Inferior parietal cortex (tissue), 1 donor: ENCODE results near the gene GIGYF2.

ENCODE experiments used
- DNase-seq: peaks from one replicate; pipeline ENCODE4 v3.0.0-alpha.2; 2016; ENCODE audit errors: extremely low spot score

GIGYF2 gene

DNA sequence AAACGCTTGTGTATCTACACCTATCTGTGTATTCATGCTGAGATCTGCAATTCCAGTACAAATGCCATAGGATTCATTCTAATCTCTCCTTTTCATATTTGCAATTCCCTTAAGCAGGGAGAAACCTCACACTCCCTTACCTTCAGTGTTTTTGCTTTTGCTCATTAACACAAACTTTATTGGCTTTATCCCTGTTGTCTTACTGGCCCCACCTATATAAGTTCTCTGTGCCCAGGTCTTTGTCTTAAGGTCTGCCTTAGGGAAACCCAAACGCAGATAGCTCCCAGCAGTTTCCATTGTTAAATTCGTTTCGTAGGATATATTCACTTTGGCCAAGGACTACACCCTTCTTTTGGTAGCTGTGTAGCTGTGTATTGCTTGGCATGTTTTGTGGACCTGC, 169.0 kb downstream of the GIGYF2 start:
- DNase-seq: no peak

DNA sequence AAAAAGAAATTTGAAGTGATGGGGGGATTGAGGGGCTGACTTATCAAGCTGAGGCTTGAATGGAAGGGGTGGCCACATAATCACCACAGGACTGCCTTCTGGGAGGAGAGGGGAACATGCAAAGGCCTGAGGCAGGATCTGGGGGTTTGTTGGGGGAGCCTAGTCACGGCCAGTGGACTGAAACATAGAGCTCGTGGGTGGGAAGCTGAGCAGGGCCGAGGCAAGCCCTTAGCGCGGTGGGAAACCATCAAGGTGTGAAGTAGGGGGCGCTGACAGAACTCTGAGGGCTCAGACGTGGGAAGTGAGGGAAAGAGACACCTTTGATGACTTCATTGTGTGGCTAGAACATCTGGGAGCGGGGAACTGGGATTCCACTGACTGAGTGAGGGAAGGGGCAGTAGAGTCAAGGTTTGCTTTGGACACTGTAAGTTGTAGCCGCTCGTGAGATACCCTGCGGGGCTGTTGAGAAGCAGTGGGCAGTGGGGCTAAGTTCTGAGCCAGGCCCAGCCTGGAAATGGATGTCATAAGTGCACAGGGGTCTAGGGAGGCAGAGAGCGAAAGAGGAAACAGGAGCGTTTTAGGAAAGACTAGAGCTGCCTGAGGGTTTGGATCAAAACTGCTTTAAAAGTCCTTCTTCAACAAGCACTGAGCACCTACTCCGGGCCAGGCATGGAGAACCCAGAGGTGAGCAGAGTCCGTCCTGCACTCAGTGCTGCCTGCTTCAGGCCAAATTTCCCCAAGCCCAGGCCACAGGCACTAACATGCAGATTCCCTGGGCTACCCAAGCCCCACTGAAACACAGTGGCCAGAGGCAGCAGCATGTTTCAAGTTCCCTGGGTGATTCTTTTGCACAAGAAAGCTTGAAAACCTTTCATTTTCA, 172.2 kb downstream of the GIGYF2 start:
- DNase-seq: no peak

GRCh38 chr2:232870018-232870765, 173.1 kb downstream of the GIGYF2 start, which contains the start of gene SNORC:
Gene SNORC, plus strand, starts transcription at chr2:232870264. Its CDS starts 78 bp downstream, at chr2:232870342.
- no peak for DNase-seq

GRCh38 chr2:232870766-232871371, 173.7 kb downstream of the GIGYF2 start:
- DNase-seq: no peak

- DNase-seq: no peak
Observed at GRCh38 chr2:232871418-232871834, 174.3 kb downstream of the GIGYF2 start.

DNA sequence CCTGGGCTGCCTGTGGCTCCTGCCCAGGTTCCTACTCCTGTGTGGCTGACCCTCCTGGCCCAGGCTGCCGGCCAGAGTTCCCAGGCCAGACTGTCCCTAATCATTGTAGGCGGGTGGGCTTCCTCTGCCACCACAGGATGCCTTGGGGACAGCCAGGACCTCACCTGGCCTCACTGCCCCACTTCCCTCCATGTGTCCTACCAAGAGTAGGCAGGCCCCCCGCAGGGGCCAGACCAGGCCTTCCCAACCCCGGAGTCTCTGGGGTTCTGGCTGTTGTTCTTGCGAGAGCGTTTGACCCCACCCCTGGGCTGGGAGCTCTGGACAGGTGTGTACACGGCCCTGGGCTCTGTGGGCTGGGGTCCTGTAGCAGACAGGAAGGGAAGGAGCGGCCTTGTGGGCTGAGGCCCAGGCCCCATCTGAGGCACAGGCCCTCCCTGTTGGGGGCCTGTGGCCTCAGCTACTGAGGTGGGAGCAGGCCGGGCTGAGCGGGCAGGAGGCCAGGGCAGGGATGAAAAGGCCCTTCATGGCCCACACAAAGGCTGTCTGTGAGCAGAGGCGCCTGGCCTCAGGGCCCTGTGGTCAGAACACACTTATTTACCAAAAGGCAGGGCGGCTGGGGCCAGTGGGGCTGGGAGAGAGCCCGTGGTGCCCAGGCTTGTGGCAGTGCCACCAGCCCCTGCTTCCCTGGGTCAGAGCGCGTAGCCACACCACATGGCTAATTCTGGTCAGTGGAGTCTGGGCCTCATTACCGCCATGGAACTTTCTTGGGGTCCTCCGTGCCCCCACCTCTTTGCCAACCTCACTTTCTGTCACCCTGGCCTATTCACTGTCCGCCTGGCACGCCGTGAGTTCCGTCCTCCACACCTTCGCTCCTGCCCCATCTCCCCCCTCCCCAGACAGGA, 175.0 kb downstream of the GIGYF2 start:
- DNase-seq: peak; percentile 82

DNA sequence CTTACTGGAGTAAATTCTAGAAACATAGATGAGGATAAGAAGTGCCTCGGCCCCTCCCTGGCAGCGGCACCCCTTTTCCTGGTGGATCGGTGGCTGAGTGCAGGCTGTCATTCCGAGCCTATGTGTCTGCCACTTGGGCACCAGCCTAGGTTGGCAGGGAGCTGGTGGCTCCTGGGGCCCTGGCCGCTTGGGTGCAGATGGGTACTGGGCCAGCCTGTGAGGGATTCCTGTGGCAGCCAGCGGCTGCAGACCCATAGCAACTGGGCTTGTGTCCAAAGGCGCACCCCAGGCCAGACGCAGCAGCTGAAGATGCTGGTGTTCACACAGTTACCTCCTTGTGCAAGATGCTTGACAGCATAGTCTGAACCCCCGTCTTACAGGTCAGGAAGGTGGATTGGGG, 175.7 kb downstream of the GIGYF2 start:
- DNase-seq: no peak

- DNase-seq: no peak
Observed at GRCh38 chr2:232873292-232873908, 176.3 kb downstream of the GIGYF2 start.

- DNase-seq: no peak
Observed at GRCh38 chr2:232873909-232874641, 176.9 kb downstream of the GIGYF2 start.

- no peak for DNase-seq
Observed at GRCh38 chr2:232874677-232875223, 177.6 kb downstream of the GIGYF2 start.

DNA sequence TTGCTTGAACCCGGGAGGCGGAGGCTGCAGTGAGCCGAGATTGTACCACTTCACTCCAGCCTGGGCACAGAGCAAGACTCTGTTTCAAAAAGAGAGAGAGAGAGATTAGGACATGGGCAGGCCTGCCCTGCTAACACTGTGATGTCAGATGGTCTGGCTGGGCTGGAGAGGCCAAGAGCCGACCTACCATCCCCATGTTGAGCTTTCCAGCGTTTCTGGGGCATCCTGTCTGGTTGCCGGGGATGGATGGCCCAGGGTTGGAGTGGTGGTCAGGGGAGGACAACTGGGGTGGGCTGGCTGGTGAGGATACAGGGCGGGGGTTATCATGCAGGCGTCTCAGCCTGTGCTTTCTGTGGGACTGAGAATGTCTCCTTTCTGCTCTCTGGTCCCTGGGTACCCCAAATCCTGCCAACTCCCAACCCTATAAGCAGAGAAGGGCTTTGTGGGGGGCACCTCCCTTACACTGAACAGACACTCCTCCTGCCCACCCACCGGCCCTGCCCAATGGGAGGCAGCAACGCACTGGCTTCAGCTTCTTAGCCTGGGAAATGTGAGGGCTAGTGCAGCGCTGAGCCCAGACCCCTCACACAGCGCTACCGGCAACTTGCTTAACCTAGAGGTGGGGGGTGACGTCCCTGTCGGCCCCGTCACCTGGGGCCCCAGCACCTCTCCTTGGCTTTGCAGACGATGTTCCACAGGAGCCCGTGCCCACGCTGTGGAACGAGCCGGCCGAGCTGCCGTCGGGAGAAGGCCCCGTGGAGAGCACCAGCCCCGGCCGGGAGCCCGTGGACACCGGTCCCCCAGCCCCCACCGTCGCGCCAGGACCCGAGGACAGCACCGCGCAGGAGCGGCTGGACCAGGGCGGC, 178.4 kb downstream of the GIGYF2 start:
- no peak for DNase-seq

GRCh38 chr2:232876161-232876977, 179.2 kb downstream of the GIGYF2 start:
- no peak for DNase-seq

DNA sequence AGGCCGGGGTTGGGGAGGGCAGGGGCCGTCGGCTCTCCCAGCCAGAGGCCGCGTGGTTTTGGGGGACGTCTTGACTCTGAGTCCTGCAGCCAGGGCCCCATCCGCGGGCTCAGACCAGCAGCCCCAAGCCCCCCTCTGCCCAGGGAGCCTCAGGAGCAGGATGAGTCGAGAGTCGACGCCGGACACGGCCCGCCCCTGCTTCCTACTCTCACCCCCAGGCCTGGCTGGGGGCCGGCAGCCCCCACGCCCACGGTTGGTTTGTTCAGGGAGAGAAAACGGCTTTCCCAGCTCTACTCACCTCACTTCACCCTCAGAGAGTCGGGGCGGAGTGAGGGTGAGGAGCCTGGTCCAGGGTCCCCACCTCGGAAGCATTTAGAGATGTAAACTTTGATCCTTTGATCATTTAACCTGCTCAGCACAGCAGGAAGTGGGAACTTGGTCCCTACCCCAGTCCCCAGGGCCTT, 179.9 kb downstream of the GIGYF2 start:
- no peak for DNase-seq

DNA sequence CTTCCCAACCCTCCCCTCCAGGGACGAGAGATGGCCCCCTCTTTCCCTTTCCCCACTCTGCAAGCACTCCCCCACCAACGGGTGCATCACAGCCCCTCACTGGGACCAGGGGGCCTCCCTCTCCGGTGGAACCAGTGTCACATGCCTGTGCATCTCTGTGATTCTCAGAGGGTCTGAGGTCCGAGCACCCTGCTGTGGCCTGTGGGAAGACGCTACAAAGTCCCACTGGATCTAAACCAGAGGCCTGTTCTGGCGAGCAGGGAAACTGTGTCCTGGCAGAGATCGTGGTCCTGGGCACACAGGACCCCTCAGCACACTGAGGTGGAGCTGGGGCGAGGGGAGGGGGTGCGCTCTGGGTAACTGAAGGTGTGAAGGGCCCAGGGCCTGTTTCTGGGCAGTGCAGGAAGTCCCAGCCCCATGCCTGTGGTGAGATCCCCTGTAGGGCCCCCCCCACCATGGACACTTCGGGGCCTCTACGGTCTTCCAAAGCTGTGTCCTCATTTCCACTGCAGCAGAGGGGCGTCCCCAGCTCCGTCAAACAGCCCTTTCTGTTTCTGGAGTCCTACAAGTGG, 180.9 kb downstream of the GIGYF2 start:
- no peak for DNase-seq

DNA sequence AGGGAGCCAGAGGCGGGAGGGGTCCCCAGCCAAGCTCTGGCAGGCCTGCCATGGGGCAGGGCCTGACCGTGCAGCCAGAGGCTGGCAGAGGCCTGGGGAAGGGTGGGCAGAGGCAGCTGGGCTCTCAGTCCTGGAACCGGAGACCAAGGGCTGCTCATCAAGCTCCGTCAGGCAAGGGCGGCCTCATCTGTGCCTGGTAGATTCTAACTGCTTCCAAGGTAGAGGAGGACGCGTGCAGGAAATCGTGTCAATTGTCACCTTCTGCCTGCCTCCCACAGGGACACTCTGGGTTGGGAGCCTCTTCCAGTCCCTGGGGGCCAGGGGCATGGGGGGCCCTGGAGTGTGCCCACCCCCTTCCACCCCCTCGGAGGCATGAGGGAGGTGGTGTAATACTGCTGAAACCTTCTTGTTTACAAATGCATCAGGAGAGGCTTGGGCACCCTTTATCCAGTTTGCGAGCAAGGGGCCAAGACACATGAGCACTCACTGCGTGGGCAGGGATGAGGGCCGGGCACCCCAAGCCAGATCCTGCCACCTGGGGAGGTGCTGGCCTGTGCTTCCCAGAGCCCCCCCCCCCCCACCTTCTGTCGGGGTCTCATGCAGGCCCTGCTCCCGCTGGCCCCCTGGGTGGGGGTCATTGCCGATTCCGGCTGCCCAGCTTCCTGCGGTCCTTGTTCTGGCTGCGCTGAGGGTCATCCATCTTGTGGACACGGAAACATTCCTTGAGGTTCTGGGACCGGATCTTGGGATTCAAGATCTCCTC, 181.9 kb downstream of the GIGYF2 start:
- DNase-seq: no peak

DNA sequence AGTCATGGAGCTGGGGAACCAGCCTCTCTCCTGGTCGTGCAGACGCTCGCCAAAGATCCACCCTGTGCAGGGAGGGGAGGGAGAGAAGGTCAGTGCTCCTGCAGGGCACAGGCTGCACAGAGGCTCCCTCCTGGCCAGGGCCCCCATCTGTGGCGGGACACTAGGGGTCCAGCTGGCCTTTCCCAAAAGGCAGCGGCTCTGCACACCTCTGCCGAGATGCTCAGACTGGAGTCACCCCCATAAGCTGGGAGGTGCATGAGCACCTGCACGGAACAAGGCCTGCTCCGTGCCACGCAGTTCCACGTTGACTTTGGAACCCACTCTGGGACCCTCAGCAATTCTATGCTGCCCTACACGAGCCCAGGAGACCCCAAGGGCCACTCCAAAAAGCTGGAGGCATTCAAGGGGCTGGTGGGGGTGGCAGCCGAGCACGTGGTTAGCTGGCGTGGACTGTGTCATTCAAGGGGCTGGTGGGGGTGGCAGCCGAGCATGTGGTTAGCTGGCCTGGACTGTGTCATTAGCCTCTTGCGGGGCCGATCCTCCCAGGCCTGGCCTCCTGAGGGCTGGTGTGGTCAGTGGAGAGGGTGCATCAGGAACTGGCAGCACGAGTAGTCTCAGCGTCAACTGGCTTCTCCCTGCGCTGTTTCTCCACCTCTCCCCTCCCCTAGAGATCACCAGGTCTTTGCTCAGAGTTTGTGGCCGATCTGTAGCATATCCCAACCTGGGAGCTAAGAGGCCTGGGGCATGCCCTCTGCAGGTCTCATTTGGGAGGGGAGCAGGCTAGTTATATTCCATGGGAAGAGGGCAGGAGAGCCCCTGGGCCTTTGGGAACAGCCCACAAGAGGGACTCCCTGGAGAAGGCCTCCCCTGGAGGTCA, 182.7 kb downstream of the GIGYF2 start:
- DNase-seq: no peak
